HUES64 (cell line): ENCODE results near the gene AEBP2.

Experiments used
- H3K27ac ChIP-seq: 2 replicates; pipeline ENCODE4 v1.7.0; 2013; ENCODE audit warnings: low read depth, low read length, inconsistent platforms
- H3K27me3 ChIP-seq: 2 replicates; pipeline ENCODE4 v1.6.1; 2013; ENCODE audit warnings: mild to moderate bottlenecking, low read length; ENCODE audit not compliant: insufficient read depth
- H3K36me3 ChIP-seq: 2 replicates; pipeline ENCODE4 v1.6.1; 2013; ENCODE audit warnings: mild to moderate bottlenecking, low read length; ENCODE audit not compliant: insufficient read depth
- H3K4me1 ChIP-seq: 2 replicates; pipeline ENCODE4 v1.6.1; 2013; ENCODE audit warnings: mild to moderate bottlenecking, low read length, moderate library complexity; ENCODE audit not compliant: insufficient read depth
- H3K4me3 ChIP-seq: 2 replicates; pipeline ENCODE4 v1.5.1; 2013; ENCODE audit warnings: mild to moderate bottlenecking, low read length, moderate library complexity
- H3K9ac ChIP-seq: 2 replicates; pipeline ENCODE4 v1.6.1; 2013; ENCODE audit warnings: mild to moderate bottlenecking, low read depth, low read length
- H3K9me3 ChIP-seq: 2 replicates; pipeline ENCODE4 v1.6.1; 2013; ENCODE audit warnings: low read depth, low read length; ENCODE audit not compliant: insufficient read depth

Gene AEBP2

GRCh38 chr12:19561411-19561961, 122.2 kb downstream of the AEBP2 start:
- H3K36me3 ChIP-seq, result no peaks in the 10 kb centered on the region
- H3K9ac ChIP-seq, result no peak overlapping the region
- H3K27ac ChIP-seq, result no peak overlapping the region
- no peak overlapping the region for H3K4me3 ChIP-seq
- no peaks in the 10 kb centered on the region for H3K27me3 ChIP-seq
- peaks cover 6% of the 10 kb centered on the region; the same call in 1 of the 2 replicates for H3K4me1 ChIP-seq
- no peaks in the 10 kb centered on the region for H3K9me3 ChIP-seq
